ENCODE data around the gene C1S.

The C1S gene

GRCh38 chr12:7059780-7060179 lies 738 bp upstream of the C1S start:
- no peak overlapping the region for H3K4me3 ChIP-seq (replicated peaks; ENCODE audit: low read depth, low read length)
- no peak for TF ChIP-seq CTCF (IDR thresholded peaks at IDR 0.05; ENCODE audit: low read length, missing control alignments)
- DNase-seq (ENCODE audit: low read depth) = no peak

DNA sequence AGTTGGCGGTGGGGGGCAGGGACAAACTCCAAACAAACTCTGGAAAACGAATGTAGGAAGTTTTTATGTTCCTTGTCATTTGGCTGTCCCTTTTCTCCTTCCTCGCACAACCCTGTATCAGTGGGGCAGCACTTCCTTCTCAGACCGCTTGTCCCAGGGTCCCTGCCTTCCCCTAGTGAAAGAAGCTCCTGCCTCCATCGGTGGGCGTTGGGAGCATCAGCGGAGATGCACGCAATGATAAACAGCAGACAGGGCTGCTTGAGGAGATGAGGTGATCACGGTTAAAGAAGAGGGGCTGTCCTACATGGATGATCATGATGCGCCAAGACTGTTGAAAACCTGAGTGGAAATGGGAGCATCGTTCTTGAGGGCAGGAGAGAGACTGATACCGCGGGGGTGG lies 620 bp downstream of the C1S start:
- peak overlapping the region; percentile 61 for H3K4me3 ChIP-seq (replicated peaks; ENCODE audit: low read depth, low read length)
- TF ChIP-seq CTCF (IDR thresholded peaks at IDR 0.05; ENCODE audit: low read length, missing control alignments) = no peak
- DNase-seq (ENCODE audit: low read depth) = no peak

GRCh38 chr12:7061596-7061995 lies 1.1 kb downstream of the C1S start:
- no peak for TF ChIP-seq CTCF (IDR thresholded peaks at IDR 0.05; ENCODE audit: low read length, missing control alignments)
- no peak for DNase-seq (ENCODE audit: low read depth)
- H3K4me3 ChIP-seq (replicated peaks; ENCODE audit: low read depth, low read length) = peak overlapping the region; percentile 61

DNA sequence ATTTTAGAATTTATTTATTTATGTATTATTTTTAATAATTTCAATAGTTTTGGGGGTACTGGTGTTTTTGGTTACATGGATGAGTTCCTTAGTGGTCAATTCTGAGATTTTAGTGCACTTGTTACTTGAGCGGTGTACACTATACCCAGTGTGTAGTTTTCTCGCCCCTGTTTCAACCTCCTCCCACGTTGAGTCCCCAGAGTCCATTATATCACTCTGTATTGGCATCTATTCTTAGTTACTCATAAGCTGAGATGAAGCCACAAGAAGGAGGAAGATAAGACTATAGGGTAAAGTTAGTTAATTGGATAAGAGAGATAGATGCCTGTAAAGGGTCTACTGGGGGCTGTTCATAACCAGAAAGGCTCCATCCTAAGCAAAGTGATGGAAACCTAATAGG lies 4.0 kb downstream of the C1S start:
- H3K4me3 ChIP-seq (replicated peaks; ENCODE audit: low read depth, low read length) = no peak overlapping the region
- no peak for DNase-seq (ENCODE audit: low read depth)
- no peak for TF ChIP-seq CTCF (IDR thresholded peaks at IDR 0.05; ENCODE audit: low read length, missing control alignments)

- DNase-seq (ENCODE audit: low read depth) = no peak
- TF ChIP-seq CTCF (IDR thresholded peaks at IDR 0.05; ENCODE audit: low read length, missing control alignments) = no peak
Observed at GRCh38 chr12:7065073-7065623, 4.6 kb downstream of the C1S start.

GRCh38 chr12:7066596-7066995 lies 6.1 kb downstream of the C1S start:
- TF ChIP-seq CTCF (IDR thresholded peaks at IDR 0.05; ENCODE audit: low read length, missing control alignments) = no peak
- no peak for DNase-seq (ENCODE audit: low read depth)
- H3K4me3 ChIP-seq (replicated peaks; ENCODE audit: low read depth, low read length) = no peak overlapping the region

More at GRCh38 chr12:7065073-7065623, 4.6 kb downstream of the C1S start:
- H3K4me3 ChIP-seq (replicated peaks; ENCODE audit: low read depth, low read length) = no peak overlapping the region

GRCh38 chr12:7067096-7067495 lies 6.6 kb downstream of the C1S start:
- H3K4me3 ChIP-seq (replicated peaks; ENCODE audit: low read depth, low read length) = no peak overlapping the region
- no peak for TF ChIP-seq CTCF (IDR thresholded peaks at IDR 0.05; ENCODE audit: low read length, missing control alignments)
- no peak for DNase-seq (ENCODE audit: low read depth)
